Kidney capillary endothelial cell (primary cell): ENCODE results near the gene EEF2K.
"Not testable (repeated sequence)": the region's sequence is repeated elsewhere in the genome, so short reads cannot be mapped to it uniquely, and the experiment has no call there.

ENCODE experiments used
- DNase-seq: peaks from one replicate; pipeline ENCODE4 v3.0.0-alpha.2; 2018; ENCODE audit warnings: low spot score

Gene EEF2K

DNA sequence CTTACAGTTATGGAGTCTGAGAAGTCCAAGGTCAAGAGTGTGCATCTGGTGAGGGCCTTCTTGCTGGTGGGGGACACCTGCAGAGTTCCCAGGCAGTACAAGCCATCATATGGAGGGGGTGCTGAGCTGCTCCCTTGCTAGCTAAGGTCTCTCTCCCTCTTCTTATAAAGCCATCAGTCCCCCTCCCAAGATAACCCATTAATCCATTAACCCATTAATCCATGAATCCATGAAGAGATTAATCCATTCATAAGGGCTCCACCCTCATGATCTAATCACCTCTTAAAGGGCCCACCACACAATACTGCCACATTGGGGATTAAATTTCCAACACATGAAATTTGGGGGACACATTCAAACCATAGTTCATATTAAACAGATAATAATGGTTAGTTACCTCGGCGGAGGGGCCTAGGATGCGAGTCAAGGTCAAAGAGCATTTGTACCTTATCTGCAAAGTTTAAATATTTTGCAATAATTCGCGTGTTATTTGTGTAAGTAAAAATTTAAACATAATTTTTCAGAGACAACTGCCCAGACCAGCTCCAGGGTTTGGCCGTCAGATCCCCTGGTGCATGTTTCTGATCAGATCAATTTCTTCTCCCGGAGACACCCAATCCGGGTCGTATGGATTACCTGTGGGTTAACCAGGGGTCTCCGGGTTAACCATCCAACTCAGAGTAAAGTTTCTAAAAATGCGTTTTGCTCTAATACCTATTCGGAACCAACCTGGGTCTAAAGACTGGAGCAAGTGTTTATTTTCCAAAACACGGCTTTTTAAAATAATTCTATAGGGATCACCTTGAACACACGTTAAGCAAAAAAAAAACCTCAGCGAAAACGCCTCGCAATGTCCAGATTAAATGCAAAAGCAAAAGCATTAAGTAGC, 90.4 kb downstream of the EEF2K start:
- peak; percentile 12 for DNase-seq

DNA sequence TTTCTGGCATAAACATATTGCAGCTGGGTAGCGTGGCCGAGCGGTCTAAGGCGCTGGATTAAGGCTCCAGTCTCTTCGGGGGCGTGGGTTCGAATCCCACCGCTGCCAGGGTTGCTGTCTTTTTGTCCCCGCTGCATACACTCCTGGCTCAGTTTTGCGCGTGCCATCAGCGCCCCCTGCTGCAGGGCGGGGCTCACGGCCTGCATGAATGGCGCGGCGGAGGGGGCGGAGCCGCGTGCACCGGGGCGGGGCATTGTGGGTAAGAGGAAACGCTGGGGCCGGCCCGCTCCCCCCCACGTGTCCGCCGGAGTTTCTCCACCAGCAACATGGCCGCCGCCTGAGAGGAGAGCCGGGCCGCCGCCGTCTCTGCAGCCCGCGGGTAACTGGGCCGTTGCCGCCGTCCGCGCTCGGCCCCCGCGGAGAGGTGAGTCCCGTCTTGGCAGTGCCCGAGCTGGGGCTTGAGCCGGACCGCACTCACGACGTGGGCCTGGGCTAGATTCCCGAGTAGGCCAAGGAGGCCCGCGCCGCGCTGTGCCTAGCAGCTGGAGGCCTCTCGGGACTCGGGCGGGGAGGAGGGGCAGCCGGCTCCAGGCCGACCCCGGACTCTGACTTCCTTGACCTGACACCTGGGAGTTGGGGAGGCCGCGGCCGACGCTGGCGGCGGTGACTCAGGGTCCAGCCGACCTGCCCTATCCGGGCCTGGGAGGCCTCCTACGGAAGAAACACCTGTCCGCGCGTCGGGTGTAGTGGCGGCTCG, 91.2 kb downstream of the EEF2K start, which contains the start of gene POLR3E:
Gene POLR3E, plus strand, starts transcription at position 296 of the 757 bp plus-strand sequence. CDS start 5,560 bp downstream, outside the sequence.
- peak; percentile 99 for DNase-seq

DNA sequence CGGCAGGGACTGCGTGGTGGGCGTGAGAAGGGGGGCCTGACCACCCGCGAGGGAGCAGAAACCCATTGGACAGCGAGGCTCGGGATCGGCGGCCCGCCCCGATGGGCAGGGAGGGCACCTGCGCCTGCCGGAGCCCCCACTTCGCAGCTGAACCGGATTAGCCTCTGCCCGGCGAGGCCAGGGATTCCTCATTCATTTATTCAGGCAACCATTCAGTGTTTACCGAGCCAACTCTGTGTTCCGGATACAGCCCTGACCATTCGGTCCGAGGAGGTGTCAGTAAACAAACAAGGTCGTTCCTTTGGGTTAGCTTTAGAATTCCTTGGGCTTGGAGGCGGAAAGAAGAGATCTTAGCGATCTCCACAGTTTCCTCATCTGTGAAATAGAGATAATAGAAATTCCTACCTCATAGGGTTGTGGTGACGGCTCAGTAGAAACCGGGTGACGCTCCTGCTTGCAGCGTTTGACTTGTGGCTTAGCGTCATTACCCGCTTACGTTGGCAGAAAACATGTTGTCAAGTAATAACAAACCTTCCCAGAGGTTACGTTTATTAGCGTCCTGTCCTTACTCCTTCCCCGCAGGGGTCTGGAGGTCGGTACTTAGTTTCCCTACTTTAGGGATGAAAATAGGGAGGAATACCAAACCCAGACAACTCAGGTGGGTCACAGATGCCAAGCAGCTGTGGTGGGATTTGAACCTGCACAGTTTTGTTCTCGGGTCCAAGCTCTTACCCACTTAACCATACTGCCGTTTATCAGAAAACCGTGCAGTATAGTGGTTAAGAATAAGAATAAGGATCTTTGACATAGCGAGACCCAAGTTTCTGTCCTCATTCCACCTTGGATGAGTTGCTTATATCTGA, 92.0 kb downstream of the EEF2K start:
- DNase-seq: peak; percentile 95

GRCh38 chr16:22299036-22299435, 93.0 kb downstream of the EEF2K start:
- no peak for DNase-seq

DNA sequence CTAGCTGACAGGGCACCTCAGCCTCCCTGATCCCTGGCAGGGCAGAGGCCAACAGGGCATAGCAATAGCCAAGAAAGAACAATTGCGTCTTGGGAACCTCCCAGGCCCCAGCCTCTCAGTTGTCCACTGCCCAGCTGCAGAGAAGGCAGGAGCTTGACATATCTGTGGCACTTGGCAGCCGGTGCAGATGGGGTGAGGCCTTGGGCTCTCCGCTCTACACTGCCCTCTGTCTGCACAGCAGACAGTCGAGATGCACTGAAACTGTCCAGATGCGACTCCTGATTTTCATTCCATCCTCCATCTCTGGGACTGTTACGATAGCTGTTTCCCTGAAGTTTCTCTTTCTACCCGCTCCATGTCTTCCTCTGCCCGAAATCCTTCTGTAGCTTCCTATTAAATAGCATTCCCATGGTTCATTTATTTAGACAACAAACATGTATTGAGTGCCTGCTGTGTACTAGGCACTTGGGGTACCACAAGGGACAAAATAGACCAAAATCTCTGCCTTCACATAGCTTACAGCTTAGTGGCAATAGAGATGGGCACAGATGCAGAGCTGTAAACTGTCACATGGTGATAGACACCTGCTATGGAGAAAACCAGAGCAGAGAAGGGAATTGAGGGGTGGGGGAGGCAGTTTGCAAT, 94.5 kb downstream of the EEF2K start:
- DNase-seq: peak; percentile 38

GRCh38 chr16:22301423-22301822, 95.3 kb downstream of the EEF2K start:
- not testable (repeated sequence) for DNase-seq

DNA sequence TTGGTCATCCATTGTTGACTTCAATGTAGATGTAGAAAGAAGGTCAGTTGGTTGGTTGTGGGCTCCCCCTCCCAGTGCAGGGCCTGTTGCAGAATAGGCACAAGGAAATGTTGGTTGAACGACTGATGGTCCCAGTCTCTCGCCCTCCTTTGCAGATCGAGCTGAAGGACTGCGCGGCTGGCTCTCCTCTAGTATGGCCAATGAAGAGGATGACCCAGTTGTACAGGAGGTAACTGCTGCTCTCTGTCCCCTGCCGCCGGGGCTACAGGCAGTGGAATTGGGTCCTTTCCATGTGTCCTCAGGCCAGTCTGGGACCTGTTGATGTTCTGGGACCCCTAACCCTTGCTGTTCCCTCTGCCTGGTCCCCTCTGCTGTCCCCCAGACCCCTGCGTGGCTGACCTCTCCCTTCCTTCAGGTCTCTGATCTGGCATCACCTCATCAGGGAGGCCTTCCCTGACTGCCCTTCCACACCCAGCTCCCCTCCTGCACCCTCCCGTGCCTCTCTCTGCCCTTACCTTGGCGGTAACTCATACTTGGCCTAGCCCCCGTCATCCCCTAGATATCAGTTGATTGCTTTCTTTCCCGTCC, 96.8 kb downstream of the EEF2K start:
- DNase-seq: no peak

GRCh38 chr16:22304411-22304810, 98.3 kb downstream of the EEF2K start:
- DNase-seq: no peak

GRCh38 chr16:22306788-22307187, 100.7 kb downstream of the EEF2K start:
- DNase-seq: no peak

GRCh38 chr16:22307838-22308237, 101.8 kb downstream of the EEF2K start:
- DNase-seq: no peak

DNA sequence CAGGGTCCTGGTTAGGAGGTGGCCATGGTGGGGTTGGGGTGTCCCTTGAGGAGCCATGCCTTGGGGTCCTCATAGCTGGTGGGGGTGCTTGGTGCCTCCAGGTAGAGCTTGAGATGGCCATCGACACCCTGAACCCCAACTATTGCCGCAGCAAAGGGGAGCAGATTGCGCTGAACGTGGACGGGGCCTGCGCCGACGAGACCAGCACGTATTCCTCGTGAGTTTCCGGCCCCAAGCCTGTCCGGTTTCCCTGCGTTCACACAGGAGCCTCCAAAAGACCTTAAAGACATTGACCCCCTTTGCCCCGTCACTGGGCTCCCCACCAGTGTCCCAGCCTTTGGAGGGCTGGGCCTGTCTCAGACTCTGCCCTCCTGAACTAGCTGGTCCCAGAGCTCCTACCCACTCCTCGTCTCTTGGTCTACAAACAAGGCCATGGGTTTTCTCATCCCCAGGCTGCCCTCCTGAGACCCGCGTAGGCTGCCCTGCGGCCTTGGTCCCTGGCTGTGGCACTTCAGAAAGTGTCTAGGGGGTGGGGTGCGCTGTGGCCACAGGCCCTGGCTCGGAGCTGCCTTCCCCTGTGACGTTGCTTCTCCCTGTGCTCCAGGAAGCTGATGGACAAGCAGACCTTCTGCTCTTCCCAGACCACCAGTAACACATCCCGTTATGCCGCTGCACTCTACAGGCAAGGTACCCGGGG, 102.9 kb downstream of the EEF2K start:
- no peak for DNase-seq

DNA sequence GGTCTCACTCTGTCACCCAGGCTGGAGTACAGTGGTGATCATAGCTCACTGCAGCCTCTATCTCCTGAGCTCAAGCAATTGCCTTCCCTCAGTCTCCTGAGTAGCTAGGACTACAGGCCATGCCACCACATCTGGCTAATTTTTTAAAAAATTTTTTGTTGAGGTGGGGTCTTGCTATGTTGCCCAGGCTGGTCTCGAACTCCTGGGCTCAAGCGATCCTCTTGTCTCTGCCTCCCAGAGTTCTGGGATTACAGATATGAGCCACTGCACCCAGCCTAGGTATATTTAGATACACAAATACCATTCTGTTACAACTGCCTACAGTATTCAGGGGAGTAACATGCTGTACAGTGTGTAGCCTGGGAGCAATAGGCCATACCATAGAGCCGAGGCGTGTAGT, 105.4 kb downstream of the EEF2K start:
- no peak for DNase-seq

DNA sequence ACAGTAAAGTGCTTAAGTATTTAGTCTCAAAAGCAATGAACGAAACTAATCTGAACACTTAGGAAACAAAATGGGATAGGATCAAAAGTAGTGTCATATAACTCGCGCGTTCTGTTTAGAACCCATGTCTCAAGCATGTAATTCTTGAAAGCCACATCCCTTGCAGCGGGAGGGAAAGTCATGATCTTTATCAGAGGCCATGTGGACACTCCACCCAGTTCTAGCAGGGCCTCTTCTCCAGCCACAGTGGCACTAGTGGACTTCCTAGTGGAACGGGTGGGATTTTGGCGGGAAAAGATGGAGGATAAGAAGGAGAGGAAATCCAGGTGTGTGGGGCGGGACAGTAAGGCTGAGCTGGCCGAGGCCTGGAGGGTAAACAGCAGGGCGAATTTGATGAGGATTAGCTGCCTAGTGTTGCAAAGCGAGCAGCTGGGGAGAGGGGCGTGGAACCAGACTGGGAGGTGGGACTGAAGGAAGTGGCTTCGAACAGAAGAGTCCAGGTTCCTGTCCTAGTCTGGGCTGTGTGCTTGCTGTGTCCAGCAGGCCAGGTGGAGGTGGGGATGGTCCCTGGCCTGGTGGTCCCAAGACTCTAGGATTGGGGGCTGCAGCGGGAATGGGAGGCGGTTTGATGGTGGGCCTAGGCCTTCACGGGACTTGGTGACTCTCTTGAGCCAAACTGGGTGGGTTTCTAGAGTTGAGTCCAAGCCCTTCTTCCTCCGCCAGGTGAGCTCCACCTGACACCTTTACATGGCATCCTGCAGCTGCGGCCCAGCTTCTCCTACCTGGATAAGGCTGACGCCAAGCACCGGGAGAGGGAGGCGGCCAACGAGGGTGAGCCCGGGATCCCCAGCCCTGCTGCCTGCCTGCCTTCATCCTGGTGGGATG, 107.1 kb downstream of the EEF2K start:
- no peak for DNase-seq

GRCh38 chr16:22313876-22314470, 107.9 kb downstream of the EEF2K start:
- DNase-seq: no peak

- no peak for DNase-seq
Measured at GRCh38 chr16:22314661-22315626, 108.9 kb downstream of the EEF2K start.

DNA sequence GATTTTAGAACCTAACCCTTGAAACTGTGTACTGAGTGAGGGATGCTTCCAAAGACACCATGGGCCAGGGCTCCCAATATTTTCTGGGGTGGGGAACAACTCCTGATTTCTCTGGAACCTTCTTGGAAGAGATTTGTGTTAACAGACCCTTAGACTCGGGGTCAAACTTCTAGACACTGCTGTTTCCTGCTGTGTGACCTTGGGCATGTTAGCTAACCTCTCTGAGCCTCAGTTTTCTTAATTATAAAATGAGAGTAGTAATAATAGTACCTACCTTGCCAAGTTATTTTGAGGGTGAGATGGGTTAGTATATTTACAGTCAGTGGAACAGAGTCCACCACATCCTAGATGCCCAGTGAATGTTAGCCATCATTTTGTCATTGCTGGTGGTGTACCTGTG, 109.9 kb downstream of the EEF2K start:
- DNase-seq: no peak

GRCh38 chr16:22316411-22316811, 110.3 kb downstream of the EEF2K start:
- no peak for DNase-seq

DNA sequence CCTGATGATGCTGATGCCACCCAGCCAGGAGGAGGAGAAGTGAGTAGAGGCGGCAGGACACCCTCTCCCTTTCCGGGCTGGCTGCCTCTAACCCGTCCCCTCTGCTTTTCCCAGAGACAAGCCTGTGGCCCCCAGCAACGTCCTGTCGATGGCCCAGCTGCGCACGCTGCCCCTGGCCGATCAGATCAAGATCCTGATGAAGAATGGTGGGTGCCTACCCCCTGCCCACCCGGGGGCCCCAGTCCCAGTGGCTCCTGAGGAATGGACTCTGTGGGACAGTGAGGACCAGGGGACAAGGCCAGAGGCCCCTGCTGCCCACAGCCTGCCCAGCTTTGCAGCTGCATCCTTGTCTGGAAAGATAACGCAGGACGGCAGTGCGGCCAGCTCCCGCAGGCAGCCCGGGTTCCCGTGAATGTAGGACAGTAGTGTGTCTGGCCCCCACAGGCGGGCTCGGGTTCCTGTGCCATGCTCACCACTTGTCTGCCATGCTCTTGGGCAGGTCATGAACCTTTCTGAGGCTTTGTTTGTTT, 111.0 kb downstream of the EEF2K start:
- no peak for DNase-seq
